Measurements from ENCODE around the gene PHETA1.
"Not testable (repeated sequence)": the region's sequence is repeated elsewhere in the genome, so short reads cannot be mapped to it uniquely, and the experiment has no call there.

Gene PHETA1

GRCh38 chr12:111340231-111340630, 28.7 kb downstream of the PHETA1 start:
- H3K27ac Mint-ChIP-seq = no peak overlapping the region
- H3K9me3 Mint-ChIP-seq = no peaks in the 10 kb centered on the region
- H3K4me1 Mint-ChIP-seq = peaks cover 3% of the 10 kb centered on the region
- DNase-seq (ENCODE audit: low spot score in 2 of 2) (no peak), ATAC-seq (ENCODE audit: low read depth) (no peak)
- H3K36me3 Mint-ChIP-seq = peaks cover 2% of the 10 kb centered on the region
- H3K4me3 Mint-ChIP-seq = no peak overlapping the region
- no peaks in the 10 kb centered on the region for H3K27me3 Mint-ChIP-seq

DNA sequence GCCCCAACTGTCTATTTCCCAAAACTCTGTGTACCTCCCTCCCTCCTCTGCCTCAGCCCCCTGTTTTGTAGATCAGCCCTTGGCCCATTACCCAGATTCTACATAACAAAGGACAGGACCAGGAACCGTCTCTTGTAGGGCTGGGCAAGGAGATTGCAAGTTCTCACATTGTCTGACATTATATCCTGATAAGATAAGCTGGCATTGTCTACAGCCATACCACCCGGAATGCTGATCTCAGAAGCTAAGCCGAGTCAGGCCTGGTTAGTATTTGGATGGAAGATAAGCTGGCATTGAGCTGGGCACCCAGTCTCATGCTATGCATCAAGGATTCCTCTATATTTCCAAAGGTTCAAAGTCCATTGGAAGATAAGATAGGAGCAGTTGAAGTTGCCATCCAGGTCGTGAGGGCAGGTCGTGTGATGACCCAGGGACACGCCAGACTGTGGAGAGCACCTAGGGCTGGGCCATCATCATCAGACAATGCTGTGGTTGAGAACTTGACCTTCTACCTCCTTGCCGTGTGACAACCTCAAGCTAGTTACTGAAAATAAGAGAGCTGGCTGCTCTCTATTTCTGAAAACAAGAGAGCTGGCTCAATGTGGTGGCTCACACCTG, 29.5 kb downstream of the PHETA1 start:
- Mint-ChIP-seq H3K36me3 (peaks cover 2% of the 10 kb centered on the region), H3K27me3 (no peaks in the 10 kb centered on the region), H3K4me3 (no peak overlapping the region), H3K27ac (no peak overlapping the region), H3K9me3 (no peaks in the 10 kb centered on the region), H3K4me1 (peaks cover 3% of the 10 kb centered on the region)
- ATAC-seq (ENCODE audit: low read depth) (no peak), DNase-seq (ENCODE audit: low spot score in 2 of 2) (no peak)

GRCh38 chr12:111338096-111338495, 30.8 kb downstream of the PHETA1 start:
- ATAC-seq (ENCODE audit: low read depth) = no peak
- DNase-seq (ENCODE audit: low spot score in 2 of 2) = no peak
- Mint-ChIP-seq H3K9me3 (no peaks in the 10 kb centered on the region), H3K36me3 (peaks cover 2% of the 10 kb centered on the region), H3K27ac (no peak overlapping the region), H3K27me3 (no peaks in the 10 kb centered on the region), H3K4me3 (no peak overlapping the region), H3K4me1 (peaks cover 3% of the 10 kb centered on the region)

DNA sequence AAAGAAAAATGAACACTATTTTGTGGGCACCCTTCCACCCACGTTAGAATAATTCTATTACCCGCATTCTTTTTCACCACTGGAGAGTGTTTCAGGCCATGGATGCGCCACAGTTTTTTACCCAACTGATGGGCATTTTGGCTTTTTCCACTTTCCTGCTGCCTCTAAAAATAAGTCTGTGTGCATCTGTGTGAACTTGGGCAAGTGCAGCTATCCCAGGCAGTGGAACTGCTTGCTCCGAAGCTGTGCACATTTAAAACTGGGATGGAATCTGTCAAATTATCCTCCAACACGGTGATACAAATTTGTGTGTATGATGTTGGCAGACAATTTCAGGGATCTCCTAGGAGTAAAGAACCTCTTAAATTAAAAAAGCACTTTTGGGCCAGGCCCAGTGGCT, 31.5 kb downstream of the PHETA1 start:
- Mint-ChIP-seq H3K4me3 (no peak overlapping the region), H3K27ac (no peak overlapping the region)

GRCh38 chr12:111336411-111336810, 32.5 kb downstream of the PHETA1 start:
- H3K27ac Mint-ChIP-seq; H3K27me3 Mint-ChIP-seq; H3K9me3 Mint-ChIP-seq; ATAC-seq (ENCODE audit: low read depth); H3K36me3 Mint-ChIP-seq; H3K4me3 Mint-ChIP-seq; H3K4me1 Mint-ChIP-seq; DNase-seq (ENCODE audit: low spot score in 2 of 2): not testable (repeated sequence)

More for the DNA sequence above, 31.5 kb downstream of the PHETA1 start:
- no peaks in the 10 kb centered on the region for H3K36me3 Mint-ChIP-seq
- peaks cover 3% of the 10 kb centered on the region for H3K4me1 Mint-ChIP-seq
- DNase-seq (ENCODE audit: low spot score in 2 of 2) (no peak), ATAC-seq (ENCODE audit: low read depth) (no peak)
- no peaks in the 10 kb centered on the region for H3K9me3 Mint-ChIP-seq
- H3K27me3 Mint-ChIP-seq = no peaks in the 10 kb centered on the region

DNA sequence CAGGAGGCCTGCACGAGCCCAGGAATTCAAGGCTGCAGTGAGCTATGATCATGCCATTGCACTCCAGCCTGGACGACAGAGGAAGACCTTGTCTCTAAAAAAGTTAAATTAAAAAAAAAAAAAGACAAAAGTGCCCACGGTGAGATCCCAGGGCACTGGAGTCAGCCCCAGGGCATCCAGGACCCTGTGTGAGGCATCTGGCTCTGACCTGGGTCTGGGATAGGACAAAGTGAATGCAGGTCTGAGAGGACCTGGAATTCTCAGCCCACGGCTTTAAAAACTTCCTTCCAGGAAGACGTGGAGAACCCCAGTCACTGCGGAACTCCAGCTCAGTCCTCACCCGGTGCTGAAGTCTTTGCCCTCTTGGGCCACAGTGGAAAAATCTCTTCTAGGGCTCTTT, 33.1 kb downstream of the PHETA1 start:
- DNase-seq (ENCODE audit: low spot score in 2 of 2) = no peak
- Mint-ChIP-seq H3K4me3 (no peak overlapping the region), H3K4me1 (peaks cover 4% of the 10 kb centered on the region), H3K27ac (no peak overlapping the region), H3K36me3 (no peaks in the 10 kb centered on the region), H3K9me3 (no peaks in the 10 kb centered on the region), H3K27me3 (peaks cover under 1% of the 10 kb centered on the region)
- ATAC-seq (ENCODE audit: low read depth) = no peak

- not testable (repeated sequence) for H3K4me1 Mint-ChIP-seq; H3K27ac Mint-ChIP-seq; ATAC-seq (ENCODE audit: low read depth); H3K36me3 Mint-ChIP-seq; H3K9me3 Mint-ChIP-seq; H3K4me3 Mint-ChIP-seq; DNase-seq (ENCODE audit: low spot score in 2 of 2); H3K27me3 Mint-ChIP-seq
Observed at GRCh38 chr12:111335301-111335700, 33.6 kb downstream of the PHETA1 start.

DNA sequence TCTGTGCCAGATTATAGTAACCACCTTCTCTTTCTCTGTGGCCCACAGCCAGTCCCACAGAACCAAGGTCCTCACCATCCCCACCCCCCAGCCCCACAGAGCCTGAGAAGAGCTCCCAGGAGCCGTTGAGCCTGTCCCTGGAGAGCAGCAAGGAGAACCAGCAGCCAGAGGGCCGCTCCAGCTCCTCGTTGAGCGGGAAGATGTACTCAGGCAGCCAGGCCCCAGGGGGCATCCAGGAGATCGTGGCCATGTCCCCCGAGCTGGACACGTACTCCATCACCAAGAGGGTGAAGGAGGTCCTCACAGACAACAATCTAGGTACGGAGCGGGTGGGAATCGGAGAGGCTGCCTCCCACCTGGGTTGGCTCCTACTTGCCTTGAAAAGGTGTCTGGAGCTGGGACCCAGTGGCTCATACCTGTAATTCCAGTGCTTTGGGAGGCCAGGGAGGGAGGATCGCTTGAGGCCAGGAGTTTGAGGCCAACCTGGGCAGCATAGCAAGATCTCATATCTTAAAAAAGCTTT, 34.4 kb downstream of the PHETA1 start:
- Mint-ChIP-seq H3K9me3 (no peaks in the 10 kb centered on the region), H3K4me1 (peaks cover 3% of the 10 kb centered on the region), H3K27ac (no peak overlapping the region)

DNA sequence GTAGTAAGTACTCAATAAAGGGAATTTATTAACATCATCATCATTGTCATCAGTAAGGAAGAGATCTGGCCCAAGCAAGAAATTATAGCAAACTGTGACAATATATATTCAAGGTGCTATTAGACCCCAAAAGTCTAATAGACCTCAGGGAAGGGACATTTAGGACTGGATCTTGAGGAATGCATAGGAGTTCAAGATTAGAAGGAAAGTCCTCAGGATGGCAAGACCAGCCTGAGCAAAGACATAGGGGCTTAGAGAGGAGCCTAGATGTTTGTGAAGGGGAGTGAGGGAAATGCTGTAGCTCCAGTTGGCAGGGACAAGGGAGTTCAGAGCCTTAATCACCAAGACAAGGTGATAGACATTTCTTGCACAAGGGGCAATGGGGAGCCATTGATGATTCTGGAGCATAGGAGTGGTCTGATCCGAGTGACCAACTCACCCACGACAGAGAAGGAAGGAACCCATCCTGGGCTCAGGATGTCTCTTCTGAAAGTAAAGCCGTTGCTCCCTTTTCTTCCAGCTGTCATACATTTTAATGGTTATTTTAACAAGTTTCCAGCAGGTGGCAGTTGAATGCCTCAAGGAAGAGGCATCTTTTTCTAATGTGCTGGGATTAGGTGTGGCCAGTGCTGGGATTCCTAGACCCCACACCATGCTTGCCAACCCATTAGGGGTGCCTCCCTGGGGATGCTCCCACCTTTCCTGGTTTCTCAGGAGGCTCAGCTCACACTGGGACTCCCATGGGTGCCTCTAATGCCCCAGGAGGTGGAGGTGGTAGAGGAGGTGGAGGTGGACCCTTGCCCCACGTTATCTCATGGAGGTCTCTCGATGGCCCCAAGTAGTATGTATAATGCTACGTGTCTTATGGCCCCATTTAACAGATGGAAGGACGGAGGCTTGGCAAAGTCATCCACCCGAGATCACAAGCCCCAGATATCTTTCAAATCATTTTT, 37.8 kb downstream of the PHETA1 start:
- ATAC-seq (ENCODE audit: low read depth) = peak; percentile 24
- no peak overlapping the region for H3K27ac Mint-ChIP-seq
- H3K9me3 Mint-ChIP-seq = no peaks in the 10 kb centered on the region

More for the DNA sequence above, 34.4 kb downstream of the PHETA1 start:
- H3K27me3 Mint-ChIP-seq = peaks cover 4% of the 10 kb centered on the region
- no peak for DNase-seq (ENCODE audit: low spot score in 2 of 2)
- no peaks in the 10 kb centered on the region for H3K36me3 Mint-ChIP-seq
- no peak for ATAC-seq (ENCODE audit: low read depth)
- H3K4me3 Mint-ChIP-seq = no peak overlapping the region

GRCh38 chr12:111328138-111328537, 40.8 kb downstream of the PHETA1 start:
- H3K9me3 Mint-ChIP-seq = no peaks in the 10 kb centered on the region

More for the DNA sequence above, 37.8 kb downstream of the PHETA1 start:
- no peak overlapping the region for H3K4me3 Mint-ChIP-seq
- H3K36me3 Mint-ChIP-seq = no peaks in the 10 kb centered on the region
- peaks cover 16% of the 10 kb centered on the region for H3K27me3 Mint-ChIP-seq
- no peak for DNase-seq (ENCODE audit: low spot score in 2 of 2)
- peaks cover 3% of the 10 kb centered on the region for H3K4me1 Mint-ChIP-seq

GRCh38 chr12:111327474-111327873, 41.4 kb downstream of the PHETA1 start:
- Mint-ChIP-seq H3K4me1 (peaks cover 3% of the 10 kb centered on the region), H3K4me3 (no peak overlapping the region), H3K27ac (no peak overlapping the region), H3K27me3 (peaks cover 16% of the 10 kb centered on the region), H3K9me3 (no peaks in the 10 kb centered on the region), H3K36me3 (no peaks in the 10 kb centered on the region)
- ATAC-seq (ENCODE audit: low read depth) (no peak), DNase-seq (ENCODE audit: low spot score in 2 of 2) (no peak)

More at GRCh38 chr12:111328138-111328537, 40.8 kb downstream of the PHETA1 start:
- peaks cover 3% of the 10 kb centered on the region for H3K4me1 Mint-ChIP-seq
- peaks cover 16% of the 10 kb centered on the region for H3K27me3 Mint-ChIP-seq
- no peak for ATAC-seq (ENCODE audit: low read depth)
- no peaks in the 10 kb centered on the region for H3K36me3 Mint-ChIP-seq
- H3K27ac Mint-ChIP-seq = no peak overlapping the region
- DNase-seq (ENCODE audit: low spot score in 2 of 2) = no peak
- H3K4me3 Mint-ChIP-seq = no peak overlapping the region

- Mint-ChIP-seq H3K4me3 (no peak overlapping the region), H3K27me3 (peaks cover 2% of the 10 kb centered on the region), H3K9me3 (no peaks in the 10 kb centered on the region), H3K36me3 (no peaks in the 10 kb centered on the region), H3K4me1 (no peaks in the 10 kb centered on the region), H3K27ac (no peak overlapping the region)
- DNase-seq (ENCODE audit: low spot score in 2 of 2) (no peak), ATAC-seq (ENCODE audit: low read depth) (no peak)
Observed at GRCh38 chr12:111322336-111323250, 46.3 kb downstream of the PHETA1 start.

DNA sequence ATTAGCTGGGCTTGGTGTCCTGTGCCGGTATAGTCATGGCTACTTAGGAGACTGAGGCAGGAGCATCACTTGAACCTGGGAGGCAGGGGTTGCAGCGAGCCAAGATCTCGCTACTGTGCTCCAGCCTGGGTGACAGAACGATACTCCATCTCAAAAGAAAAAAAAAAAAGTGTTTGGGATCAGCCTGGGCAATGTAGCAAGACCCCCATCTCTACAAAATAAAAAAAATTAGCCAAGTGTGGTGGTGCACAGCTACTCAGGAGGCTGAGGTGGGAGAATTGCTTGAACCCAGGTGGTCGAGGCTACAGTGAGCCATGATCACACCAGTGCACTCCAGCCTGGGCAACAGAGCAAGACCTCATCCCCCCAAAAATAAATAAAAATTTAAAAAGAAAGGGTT, 47.6 kb downstream of the PHETA1 start:
- no peak for ATAC-seq (ENCODE audit: low read depth)
- Mint-ChIP-seq H3K27me3 (no peaks in the 10 kb centered on the region), H3K9me3 (no peaks in the 10 kb centered on the region), H3K36me3 (no peaks in the 10 kb centered on the region), H3K4me1 (no peaks in the 10 kb centered on the region), H3K4me3 (no peak overlapping the region), H3K27ac (no peak overlapping the region)
- no peak for DNase-seq (ENCODE audit: low spot score in 2 of 2)
